Dermis microvascular lymphatic vessel endothelial cell (primary cell): ENCODE data around the gene MAST2. TPM values are rescaled to one million over a fixed set of nuclear protein-coding genes. Genes with fewer than 3 reads are reported as not detected.
"Not testable (repeated sequence)": the region's sequence is repeated elsewhere in the genome, so short reads cannot be mapped to it uniquely, and the experiment has no call there.

Source experiments
- DNase-seq, 2 donors: peaks; one replicate each; pipeline versions ENCODE4 v3.0.0 to v3.0.0-alpha.2; 2010; ENCODE audit warnings: low read depth in 2 of 2
- total RNA-seq: library from RNA; depleted of rRNA; stranded (reverse); fragments of >200 nt; gene quantifications from 2 replicates; pipeline ENCODE4 v1.2.1, GENCODE V29; 2014

MAST2 gene
- total RNA-seq, 1 donor from 2014 or later = 11.2 TPM

- DNase-seq = peak; percentile 77 to 91
Measured at GRCh38 chr1:45892068-45892785, 88.8 kb downstream of the MAST2 start.

- no peak for DNase-seq
Measured at GRCh38 chr1:45894331-45894730, 90.9 kb downstream of the MAST2 start.

- no peak for DNase-seq
Measured at GRCh38 chr1:45894921-45895320, 91.5 kb downstream of the MAST2 start.

GRCh38 chr1:45895406-45895805 is 92.0 kb downstream of the MAST2 start:
- peak; percentile 16 to 46 for DNase-seq

GRCh38 chr1:45906883-45907282 is 103.5 kb downstream of the MAST2 start:
- no peak for DNase-seq

- DNase-seq = no peak
Measured at GRCh38 chr1:45908611-45909140, 105.3 kb downstream of the MAST2 start.

- DNase-seq = no peak
Measured at GRCh38 chr1:45911634-45912033, 108.2 kb downstream of the MAST2 start.

- no peak for DNase-seq
Measured at GRCh38 chr1:45913183-45913683, 109.8 kb downstream of the MAST2 start.

- DNase-seq = no peak
Measured at GRCh38 chr1:45913731-45914501, 110.5 kb downstream of the MAST2 start.

- no peak for DNase-seq
Measured at GRCh38 chr1:45914836-45915235, 111.4 kb downstream of the MAST2 start.

- DNase-seq = no peak
Measured at GRCh38 chr1:45922374-45922773, 119.0 kb downstream of the MAST2 start.

- DNase-seq = no peak
Measured at GRCh38 chr1:45922813-45923212, 119.4 kb downstream of the MAST2 start.

- no peak for DNase-seq
Measured at GRCh38 chr1:45923343-45923742, 119.9 kb downstream of the MAST2 start.

- DNase-seq = no peak
Measured at GRCh38 chr1:45924736-45925135, 121.3 kb downstream of the MAST2 start.

- DNase-seq = no peak
Measured at GRCh38 chr1:45925728-45926287, 122.4 kb downstream of the MAST2 start.

- DNase-seq = no peak
Measured at GRCh38 chr1:45926330-45926729, 122.9 kb downstream of the MAST2 start.

GRCh38 chr1:45927231-45927915 is 124.0 kb downstream of the MAST2 start:
- not testable (repeated sequence) for DNase-seq

GRCh38 chr1:45928486-45929205 is 125.2 kb downstream of the MAST2 start:
- DNase-seq = no peak

GRCh38 chr1:45929257-45929687 is 125.9 kb downstream of the MAST2 start:
- peak in 1 of 2 donors; percentile 50 for DNase-seq

- no peak for DNase-seq
Measured at GRCh38 chr1:45930258-45931150, 127.1 kb downstream of the MAST2 start.
